Activated CD4-positive, alpha-beta T cell treated with anti-CD3 and anti-CD28 coated beads, Interleukin-2, Interleukin-4, amounts not matched to agents 100 ng/mL and 50 ng/mL, durations not matched to agents 16 hours and 8 hours (primary cell): ENCODE measurements around the gene RALGPS1.

ENCODE experiments used
- DNase-seq: peaks from one replicate; pipeline ENCODE4 v3.0.0-alpha.2; 2020; ENCODE audit warnings: low spot score

Gene RALGPS1

DNA sequence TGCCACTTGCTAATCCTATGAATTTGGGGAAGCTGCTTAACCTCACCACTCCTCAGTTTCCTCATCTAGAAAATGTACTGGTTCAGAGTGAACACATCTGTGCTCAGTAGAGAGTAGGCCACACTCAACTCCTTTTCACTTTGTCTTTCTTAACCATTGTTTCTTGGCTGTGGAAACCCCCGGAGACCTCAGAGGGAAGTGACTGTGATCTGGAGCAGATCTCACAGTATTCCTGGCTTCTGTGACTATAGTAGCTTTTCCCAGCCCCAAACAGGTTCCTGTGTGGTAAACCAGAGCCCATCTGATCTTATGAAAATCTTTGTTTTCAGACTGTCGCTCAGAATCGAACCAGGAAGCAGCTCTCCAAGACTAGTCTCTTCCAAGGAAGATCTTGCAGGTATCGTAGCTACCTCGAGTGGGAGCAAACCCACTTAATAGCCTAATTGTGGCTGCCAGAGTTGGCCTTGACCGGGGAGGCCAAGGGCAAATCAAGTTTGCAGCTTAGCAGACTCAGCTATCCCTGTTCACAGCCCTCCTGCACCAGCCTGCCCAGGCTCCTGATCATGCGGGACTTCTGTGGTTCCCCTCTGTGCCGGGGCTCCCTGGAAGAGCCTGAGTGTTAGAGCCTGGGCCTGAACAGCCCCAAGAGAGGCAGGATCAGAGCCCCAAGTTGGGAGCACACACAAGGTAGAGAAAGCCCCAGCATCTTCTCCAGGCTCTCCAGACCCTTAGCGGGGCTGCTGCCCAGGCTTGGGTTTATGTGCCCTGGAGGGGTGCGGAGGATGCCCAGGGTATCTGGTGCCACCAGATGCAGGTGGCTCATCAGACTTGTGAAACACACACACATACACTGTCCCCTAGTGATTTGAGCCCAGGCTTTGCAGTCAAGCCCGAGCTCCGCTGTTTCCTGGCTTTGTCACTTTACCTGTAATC lies 260.1 kb downstream of the RALGPS1 start:
- DNase-seq = no peak

DNA sequence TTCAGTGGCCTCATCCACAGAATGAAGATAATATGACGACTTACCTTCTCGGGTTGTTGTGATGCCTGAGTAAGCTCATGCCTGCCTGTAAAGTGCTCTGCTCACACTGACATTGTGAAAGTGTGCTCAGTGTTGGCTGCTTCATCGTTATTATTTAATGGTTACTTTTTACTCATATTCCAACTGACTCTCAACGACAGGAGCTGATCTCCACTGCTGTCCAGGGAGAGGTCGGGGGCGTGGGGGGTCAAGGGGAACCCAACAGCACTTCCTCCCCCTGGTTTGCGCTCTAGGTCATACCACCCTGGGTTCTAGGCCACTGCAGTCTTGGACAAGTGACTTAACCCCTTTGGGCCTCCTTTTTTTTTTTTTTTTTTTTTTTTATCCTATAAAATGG lies 260.7 kb downstream of the RALGPS1 start:
- no peak for DNase-seq

DNA sequence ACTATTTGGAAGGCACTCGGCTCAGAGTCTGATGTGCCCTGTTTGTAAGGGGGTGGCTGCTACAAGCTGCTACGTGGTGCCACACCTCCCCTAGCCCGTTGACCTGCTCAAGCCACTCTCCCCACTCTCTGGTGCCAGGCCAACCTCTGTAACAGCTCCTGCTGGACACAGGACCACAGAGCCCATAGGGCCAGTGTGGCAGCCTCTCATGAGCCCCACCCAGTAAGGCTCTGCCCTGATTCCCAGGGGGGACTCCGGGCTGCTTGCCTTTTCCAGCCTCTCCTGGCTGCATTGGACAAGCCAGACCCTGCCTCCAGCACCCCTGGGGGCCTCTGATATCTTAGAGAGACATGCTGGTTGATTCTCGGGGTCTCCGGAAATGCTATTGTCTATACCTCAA lies 261.2 kb downstream of the RALGPS1 start:
- DNase-seq = no peak

DNA sequence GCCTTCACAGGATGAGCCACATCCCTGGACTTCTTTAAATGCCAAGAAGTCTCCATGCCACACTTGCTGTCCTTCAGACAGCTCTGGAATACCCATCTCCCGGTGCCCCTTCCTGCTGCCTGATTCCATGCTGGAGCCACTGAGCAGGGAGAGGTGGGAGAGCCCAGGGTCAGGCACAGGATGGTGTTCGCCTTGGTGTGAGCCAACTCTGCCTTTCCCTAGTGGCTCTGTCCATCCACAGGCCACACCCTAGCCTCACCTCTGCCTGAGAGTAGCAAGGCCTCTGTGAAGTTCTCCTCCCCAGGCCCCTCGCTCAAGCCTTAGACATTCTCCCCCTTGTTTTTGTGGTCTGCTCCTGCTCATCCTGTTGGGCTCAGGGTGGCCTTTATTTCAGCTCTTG lies 262.0 kb downstream of the RALGPS1 start:
- DNase-seq = no peak

DNA sequence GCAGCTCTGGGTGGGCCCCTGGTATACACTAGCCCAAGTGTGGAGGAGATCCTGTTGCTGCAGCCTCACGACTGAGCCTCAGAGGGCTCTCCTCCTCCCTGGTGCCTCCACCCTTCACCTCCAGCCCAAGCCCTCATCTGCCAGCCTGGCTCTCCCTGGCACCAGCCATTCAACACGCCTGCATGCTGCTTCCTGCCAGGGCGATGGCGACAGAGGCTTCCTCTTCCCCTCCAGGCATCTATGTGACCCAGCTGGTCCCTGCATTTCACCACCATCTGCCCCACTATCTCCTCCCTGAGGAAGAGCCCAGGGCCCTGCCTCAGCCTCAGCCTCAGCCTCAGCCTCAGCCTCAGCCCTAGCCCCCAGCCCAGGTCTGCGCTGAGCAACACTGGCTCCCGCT lies 262.6 kb downstream of the RALGPS1 start:
- no peak for DNase-seq

GRCh38 chr9:127177665-127178265 lies 263.2 kb downstream of the RALGPS1 start:
- no peak for DNase-seq

DNA sequence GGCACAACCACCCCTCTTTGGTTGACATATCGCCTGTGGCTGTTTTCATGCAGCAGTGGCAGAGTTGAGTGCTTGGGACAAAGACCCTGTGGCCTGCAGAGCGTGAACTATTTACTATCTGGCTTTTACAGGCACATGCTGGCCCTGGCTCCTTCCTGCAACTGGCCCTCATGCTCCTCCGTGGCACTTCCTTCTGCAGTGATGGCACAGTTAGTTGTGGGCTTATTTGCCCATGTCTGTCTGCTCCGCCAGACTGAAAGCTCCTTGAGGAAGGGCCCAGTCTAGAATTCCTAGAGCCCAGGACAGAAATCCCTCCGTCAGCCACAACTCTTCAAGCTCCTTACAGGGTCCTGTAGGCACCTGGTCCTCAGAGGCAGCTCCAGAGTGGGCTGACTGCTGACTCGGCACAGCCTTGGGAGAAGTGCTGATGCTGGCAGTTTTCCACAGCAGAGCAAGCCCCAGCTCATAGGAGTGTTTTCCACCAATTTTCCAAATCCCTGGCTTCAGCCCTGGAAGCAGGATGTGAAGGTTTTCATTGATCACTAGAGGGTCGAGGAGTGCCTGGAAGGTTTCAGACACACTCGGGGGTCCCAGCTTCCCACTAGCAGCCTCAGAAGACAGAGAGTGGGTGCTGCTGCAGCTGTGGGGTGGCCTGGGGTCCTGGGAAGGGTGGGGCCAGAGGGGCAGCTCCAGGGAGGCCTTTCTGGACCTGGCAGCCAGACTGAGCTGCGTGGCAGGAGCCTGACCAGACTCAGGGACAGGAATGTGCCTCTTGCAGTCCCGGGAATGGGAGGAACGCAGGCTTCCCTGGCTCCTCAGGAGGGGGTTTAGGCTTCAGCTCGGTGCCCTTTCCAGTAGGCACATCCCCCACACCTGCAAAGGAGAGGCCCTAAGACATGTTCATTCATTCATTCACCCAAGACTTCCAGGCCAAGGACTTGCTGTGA lies 264.4 kb downstream of the RALGPS1 start:
- no peak for DNase-seq

- DNase-seq = no peak
Observed at GRCh38 chr9:127179633-127180441, 265.3 kb downstream of the RALGPS1 start.

- no peak for DNase-seq
Observed at GRCh38 chr9:127180457-127181314, 266.1 kb downstream of the RALGPS1 start.

DNA sequence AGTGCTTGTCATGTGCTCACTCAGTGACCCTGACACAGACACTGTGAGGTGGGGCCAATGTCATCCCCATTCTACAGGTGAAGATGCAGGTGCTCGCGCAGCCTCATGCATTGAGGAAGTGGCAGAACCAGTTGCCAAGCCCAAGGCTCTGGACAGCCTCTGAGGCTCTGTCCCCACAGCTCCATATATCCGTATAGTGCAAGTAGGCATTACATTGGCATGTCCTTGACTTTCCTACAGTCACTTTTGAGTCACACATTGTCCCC lies 266.7 kb downstream of the RALGPS1 start:
- DNase-seq = no peak

DNA sequence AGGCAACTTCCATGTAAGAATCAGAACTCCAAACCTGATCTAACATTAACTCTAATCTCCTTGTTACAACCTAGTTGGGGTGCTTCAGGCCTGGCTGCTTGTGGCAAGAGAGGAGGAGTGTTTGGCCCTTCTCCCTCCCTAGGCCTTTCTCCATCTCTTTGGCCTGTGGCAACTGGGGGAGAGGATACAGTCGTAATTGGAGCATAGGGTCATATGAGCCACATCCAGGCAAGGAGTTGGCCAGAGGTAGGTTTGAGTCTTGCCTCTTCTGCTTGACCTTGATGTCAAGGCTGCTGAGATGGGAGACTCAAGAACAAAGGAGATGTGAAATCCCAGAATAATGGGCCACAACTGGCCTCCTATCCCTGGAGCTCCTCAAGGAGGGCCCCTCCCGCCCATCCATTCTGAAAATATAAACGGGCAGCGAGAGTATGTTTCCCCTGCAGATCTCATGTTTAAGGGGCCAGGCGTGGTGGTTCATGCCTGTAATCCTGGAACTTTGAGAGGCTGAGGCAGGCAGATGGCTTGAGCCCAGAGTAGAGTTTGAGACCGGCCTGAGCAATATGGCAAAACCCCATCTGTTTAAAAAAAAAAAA lies 267.1 kb downstream of the RALGPS1 start:
- DNase-seq = no peak

DNA sequence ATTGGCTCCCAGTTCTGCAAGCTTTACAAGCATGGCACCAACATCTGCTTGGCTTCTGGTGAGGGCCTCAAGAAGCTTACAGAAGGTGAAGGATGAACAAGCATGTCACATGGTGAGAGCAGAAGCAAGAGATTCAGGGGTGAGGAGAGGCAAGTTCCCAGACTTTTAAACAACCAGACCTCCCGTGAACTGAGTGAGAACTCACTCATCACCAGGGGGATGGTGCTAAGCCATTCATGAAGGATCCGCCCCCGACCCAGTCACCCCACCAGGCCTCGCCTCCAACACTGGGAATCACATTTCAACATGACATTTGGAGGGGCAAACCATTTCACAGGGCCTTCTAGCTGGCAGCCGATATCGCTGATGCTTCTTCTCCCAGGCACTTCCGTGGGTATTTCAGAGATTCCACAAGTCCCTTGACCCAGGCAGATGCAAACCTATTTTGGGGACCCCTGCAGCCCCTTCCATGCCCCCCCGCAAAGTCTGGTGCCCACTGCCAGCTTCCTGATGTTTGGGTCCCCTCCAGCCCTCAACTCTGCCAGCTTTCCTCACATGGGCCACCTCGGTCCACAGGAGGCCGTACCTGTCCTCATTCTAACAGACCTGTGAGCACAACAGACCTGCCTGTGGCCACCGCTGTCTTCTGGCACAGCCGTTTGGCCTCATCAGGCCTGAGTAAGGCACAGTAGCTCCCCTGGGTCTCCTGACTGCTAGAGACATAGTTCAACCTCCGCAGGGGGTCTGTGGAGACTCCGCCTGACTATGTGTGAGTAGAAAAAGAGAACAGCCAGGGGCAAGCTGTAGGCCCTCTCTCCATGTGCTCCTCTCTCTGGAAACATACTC lies 268.5 kb downstream of the RALGPS1 start:
- DNase-seq = no peak

- DNase-seq = no peak
Observed at GRCh38 chr9:127183814-127184582, 269.4 kb downstream of the RALGPS1 start.

DNA sequence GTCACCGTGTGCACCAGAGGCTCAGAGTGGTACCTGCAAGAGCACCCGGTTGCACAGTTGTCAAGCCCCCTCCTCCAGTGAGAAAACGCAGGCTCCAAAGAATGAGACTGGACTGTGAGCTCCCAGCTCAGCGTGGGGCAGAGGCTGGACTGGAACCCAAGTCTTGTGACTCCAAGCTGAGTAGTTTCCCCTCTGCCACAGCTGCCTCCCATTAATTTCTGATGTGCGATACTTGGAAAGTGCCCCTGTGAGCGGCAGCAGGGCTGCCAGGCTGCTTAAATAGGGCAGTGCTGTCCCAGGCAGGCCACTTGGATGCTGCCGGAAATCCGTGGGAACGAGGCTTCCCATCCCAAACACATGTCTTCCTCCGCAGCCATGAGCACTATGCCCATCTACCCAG lies 270.1 kb downstream of the RALGPS1 start:
- DNase-seq = no peak

GRCh38 chr9:127185181-127185580 lies 270.6 kb downstream of the RALGPS1 start:
- no peak for DNase-seq

GRCh38 chr9:127185931-127186781 lies 271.6 kb downstream of the RALGPS1 start:
- DNase-seq = no peak

DNA sequence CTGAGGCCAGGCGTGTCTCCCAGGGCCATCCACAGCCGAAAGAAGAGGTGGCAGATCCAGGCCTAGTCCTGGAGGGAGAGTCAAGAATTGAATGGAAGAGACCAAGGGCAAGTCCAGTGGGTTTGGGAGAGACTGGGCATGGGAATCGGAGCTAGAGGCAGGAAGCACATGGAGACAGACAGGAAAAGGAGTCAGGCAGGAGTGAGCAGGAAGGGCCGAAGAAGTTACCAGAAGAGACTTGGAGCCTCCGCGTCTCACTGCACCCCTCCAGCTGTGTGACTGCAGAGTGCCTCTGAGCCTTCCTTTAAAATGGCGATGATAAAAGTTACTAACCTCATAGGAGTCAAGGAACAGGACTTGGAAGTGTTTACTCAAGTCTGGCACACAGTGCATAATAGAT lies 272.2 kb downstream of the RALGPS1 start:
- no peak for DNase-seq
